SKM-1 (cell line): Measurements from ENCODE around the gene CDK2AP2.
A peak's percentile ranks its signal among the peaks of the same experiment; 100 is the strongest.
"Not testable (repeated sequence)": the region's sequence is repeated elsewhere in the genome, so short reads cannot be mapped to it uniquely, and the experiment has no call there.

Source experiments
- DNase-seq: peaks from one replicate; lab custom pipeline; 2025; ENCODE audit not compliant: unreplicated experiment; lab: John Stamatoyannopoulos, UW

Gene CDK2AP2

DNA sequence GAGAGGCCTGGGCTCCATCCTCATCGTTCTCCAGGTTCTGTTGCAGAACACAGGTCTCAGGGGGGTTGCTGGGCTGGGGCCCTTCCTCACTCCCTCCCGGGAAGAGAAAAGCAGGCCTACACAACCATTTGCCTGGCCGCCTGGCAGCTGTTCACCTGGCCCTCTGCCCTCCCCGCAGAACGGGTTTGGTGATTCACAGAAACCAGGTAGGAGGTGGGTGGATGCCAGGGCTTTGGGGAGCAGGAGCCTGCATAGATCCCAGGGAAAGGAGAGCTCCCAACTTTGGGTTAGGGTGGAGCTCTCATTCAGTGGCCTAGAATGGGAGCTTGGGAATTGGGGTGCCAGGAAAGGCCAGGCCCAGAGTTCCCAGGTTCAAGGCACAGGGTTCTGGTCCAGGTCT lies 39.9 kb downstream of the CDK2AP2 start:
- DNase-seq: no peak

DNA sequence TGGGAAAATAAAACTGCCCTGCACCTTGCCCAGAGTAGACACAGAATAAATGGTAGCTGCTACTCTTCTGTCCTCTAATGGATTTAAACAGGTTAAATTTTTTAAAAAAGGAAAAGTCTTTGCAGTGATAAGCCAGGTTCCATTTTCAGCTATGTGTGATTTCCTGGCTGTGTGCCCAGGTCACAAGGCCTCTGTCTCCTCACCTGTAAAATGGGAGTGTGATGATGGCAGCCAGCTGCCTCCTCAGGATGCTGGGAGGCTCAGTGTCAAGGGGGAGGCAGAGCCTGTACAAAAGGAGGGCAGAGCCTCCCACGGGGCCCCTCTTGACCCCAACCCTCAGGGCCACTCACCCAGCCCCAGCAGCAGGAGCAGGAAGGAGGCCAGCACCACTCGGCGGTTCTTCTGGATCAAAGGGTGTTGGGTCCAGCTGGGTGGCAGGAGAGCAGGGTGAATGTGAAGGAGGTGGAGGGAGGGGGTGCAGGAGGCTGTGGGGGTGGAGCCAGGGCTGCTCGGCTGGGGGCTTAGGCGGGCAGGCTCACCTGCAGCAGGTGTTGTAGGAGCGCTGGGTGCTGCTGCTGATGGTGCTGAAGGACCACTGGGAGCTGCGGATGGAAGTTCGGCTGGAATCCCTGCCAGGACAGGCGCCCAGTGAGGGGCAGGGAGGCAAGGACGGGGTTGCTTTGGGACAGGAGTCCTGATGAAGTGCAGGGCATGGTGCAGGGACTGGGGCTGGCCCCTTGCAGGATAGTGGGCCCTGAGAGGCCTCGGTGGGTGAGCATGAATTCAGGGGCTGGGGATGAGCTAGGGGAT lies 40.8 kb downstream of the CDK2AP2 start:
- no peak for DNase-seq

- DNase-seq: no peak
These were observed 41.6 kb downstream of the CDK2AP2 start for GRCh38 chr11:67466367-67466766.

- not testable (repeated sequence) for DNase-seq
These were observed 42.4 kb downstream of the CDK2AP2 start for GRCh38 chr11:67465530-67465929.

- DNase-seq: no peak
These were observed 42.8 kb downstream of the CDK2AP2 start for GRCh38 chr11:67465189-67465510.

DNA sequence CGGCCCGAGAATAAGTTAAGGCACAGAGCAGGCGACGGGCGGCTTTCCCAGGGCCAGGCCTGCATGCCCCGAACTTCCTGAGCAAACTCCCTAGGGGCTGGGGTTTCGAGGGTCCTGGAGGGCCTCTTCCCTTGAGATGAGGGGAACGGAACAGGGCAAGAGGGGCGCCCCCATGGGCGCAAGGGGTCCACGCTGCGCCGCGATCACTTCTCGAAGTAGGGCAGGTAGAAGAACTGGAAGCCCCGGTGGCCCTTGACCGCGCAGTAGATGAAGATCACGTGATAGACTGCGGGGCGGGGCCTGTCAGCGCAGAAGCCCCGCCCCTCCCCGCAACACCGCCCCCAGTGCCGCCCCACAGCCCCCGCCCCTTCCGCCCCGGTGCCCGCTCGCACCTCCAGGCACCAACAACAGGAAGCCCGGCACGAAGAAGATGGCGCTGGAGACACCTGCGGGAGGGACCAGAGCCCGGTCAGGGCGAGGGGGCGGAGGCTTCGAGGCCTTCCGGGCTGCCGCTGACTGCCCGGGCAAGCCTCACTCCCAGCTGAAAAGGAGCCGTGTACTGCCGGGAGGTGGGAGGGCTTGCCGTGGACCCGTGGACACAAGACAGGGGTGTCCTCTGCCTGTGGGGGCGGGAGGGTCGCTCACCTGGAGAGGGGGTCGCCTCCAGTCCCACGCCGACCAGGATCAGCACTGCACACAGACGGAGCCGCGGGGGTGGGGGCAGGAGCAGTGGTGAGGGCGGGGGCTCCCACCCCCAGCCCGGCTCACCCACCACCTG lies 43.4 kb downstream of the CDK2AP2 start:
- DNase-seq: peak; percentile 68

- peak; percentile 20 for DNase-seq
These were observed 44.1 kb downstream of the CDK2AP2 start for GRCh38 chr11:67463680-67464410.

- no peak for DNase-seq
These were observed 44.8 kb downstream of the CDK2AP2 start for GRCh38 chr11:67463186-67463585.

DNA sequence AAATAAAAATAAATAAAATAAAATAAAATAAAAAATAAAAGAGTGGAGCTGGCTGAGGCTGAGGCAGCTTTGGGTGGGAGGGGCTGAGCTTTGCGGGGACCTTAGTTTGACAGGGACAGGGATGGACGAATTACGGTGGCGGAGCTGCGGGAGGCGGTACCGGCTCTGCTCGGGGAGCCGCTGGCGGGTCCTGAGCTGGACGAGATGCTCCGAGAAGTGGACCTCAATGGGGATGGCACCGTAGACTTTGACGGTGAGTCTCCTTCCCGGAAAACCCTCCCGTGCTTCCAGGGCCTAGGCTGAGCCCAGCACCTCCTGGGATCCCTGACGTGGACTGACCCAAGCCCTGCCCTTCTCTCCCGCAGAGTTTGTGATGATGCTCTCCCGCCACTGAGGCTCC lies 49.7 kb downstream of the CDK2AP2 start:
- DNase-seq: no peak

DNA sequence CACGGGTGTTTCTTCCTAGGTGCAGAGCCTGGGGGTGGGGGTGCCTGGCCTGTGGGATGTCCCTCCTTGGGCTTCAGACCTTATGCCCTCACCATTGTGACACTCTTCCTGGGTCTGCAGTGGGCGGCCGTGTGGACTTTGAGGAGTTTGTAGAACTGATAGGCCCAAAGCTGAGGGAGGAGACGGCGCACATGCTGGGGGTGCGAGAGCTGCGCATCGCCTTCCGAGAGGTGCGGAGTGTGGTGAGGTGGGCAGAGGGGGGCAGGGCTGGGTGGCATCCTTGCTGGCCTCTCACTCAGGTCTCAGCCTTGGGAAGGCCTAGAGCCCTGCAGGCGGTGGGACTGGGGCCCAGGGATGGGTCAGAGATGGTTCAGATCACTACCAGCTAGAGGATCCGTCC lies 50.5 kb downstream of the CDK2AP2 start:
- DNase-seq: no peak
